Uterus (tissue), 2 donors: ENCODE data around the gene CNST.

Experiments used
- CTCF ChIP-seq, 4 experiments: fragments of 200-600 bp in 2 of 4; fragments of 450-650 bp in 2 of 4; sonication (generic) in 2 of 4; IDR thresholded peaks; one replicate each; pipeline ENCODE4 v1.5.1; 2016 to 2019; ENCODE audit warnings: antibody characterized with exemption in 4 of 4, mild to moderate bottlenecking in 2 of 4, moderate library complexity in 1 of 4
- POLR2A ChIP-seq, 2 donors: fragments of 450-650 bp; IDR thresholded peaks; one replicate each; pipeline ENCODE4 v1.6.1; 2016; ENCODE audit warnings: antibody characterized with exemption in 2 of 2, mild to moderate bottlenecking in 1 of 2, moderate library complexity in 1 of 2

GRCh38 chr1:246674049-246674448 lies 107.8 kb downstream of the CNST start:
- TF ChIP-seq POLR2A (IDR thresholded peaks at IDR 0.05), result no peak
- no peak for TF ChIP-seq CTCF (IDR thresholded peaks at IDR 0.05)
